CD4-positive, alpha-beta T cell treated with Interleukin-2 at 100 ng/mL for 4 hours (primary cell): ENCODE results near the gene FRMD1.
"Not testable (repeated sequence)": the region's sequence is repeated elsewhere in the genome, so short reads cannot be mapped to it uniquely, and the experiment has no call there.

Source experiments
- DNase-seq: peaks from one replicate; pipeline ENCODE4 v3.0.0-alpha.2; 2020; ENCODE audit warnings: low spot score

The FRMD1 gene

GRCh38 chr6:168078175-168078942, 653 bp downstream of the FRMD1 start:
- DNase-seq: no peak

DNA sequence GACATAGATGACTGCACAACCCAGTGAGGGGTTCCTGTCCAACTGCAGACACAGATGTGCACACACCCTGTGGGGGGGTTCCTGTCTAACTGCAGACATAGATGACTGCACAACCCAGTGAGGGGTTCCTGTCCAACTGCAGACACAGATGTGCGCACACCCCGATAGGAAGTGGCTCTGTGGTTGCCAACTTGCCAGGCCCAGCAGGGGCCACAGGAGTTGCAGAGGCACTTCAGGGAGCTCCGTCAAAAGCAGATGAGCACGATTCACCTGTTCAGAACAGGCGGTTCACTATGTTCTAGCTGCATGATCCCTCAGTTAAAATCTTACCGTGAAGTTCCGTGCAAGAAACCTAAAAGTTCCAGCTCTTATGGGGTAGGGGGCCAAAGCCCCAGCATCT, 1.6 kb downstream of the FRMD1 start:
- DNase-seq: not testable (repeated sequence)

DNA sequence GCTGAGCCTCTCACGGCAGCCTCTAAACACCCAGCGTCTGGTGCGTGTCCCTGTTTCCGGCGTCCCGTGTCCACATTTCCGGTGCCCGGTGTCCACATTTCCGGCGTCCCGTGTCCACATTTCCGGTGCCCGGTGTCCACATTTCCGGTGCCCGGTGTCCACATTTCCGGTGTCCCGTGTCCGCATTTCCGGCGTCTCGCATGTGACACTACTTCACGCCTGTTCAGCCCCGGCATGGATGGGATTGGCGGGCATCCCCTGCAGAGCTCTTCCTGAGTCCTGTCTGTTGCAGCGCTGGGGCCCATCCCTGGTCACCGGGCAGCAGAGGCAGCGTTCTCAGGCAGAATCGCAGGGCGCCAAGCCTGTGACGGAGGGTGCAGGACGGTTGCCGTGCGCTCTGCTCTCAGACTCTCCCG, 3.2 kb downstream of the FRMD1 start:
- DNase-seq: no peak

DNA sequence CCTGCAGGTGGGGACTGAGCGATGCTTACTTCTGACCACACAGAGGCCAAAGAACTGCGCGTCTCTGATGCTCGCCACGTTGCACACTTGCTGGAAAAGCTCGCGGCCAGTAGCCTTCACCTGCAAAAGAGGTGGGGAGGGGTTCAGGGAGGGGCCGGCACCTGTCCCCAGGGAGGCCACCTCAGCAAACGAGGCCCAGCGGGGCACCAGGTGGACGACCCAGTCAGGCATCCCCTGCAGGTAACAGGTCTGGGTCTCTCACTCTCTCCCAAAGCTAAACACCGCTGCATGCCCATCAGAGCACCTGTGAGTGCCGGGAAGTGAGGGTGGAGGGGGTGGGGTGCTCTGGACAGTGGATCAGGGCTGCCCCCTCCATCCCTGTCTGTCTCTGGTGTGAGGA, 3.8 kb downstream of the FRMD1 start:
- DNase-seq: no peak

- DNase-seq: no peak
These were observed 4.9 kb downstream of the FRMD1 start for GRCh38 chr6:168073937-168074730.

DNA sequence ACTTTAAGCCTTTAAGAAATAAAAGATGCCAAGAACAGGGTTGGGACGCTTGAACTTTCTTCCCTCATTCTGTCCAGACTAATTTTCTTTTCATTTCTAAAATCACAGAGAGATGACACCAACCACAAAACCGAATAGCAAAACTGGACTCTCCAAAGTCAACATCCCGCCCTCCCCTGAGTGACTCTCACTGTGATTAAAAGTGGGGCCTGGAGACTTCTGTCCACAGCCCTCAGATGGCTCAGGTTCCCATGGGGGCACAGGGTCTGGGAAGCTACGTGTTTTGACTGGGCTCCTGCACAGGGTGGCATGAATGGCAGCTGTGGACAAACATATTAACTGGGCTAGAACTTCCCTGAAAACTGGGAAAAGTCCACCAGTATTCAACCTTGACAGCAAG, 6.3 kb downstream of the FRMD1 start:
- DNase-seq: no peak

DNA sequence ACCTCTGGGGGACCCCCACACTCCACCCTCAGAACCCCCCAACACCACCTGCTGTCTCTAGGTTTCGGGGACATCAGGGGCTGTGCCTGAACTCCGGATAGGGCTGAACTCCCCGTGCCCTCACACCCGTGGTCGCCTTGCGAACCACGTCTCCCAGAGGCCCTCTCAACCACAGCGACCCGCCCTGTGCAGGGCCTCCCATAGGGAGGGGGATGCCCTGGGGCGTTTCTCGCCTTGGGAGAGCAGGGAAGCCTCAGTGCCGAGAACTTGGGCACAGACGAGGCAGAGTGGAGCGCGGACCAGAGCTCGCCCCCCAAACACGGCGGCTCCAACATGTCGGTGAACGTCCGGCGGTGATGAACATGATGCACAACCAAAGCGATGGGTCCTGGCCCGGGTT, 6.8 kb downstream of the FRMD1 start:
- no peak for DNase-seq

GRCh38 chr6:168071620-168072019, 7.4 kb downstream of the FRMD1 start:
- no peak for DNase-seq

DNA sequence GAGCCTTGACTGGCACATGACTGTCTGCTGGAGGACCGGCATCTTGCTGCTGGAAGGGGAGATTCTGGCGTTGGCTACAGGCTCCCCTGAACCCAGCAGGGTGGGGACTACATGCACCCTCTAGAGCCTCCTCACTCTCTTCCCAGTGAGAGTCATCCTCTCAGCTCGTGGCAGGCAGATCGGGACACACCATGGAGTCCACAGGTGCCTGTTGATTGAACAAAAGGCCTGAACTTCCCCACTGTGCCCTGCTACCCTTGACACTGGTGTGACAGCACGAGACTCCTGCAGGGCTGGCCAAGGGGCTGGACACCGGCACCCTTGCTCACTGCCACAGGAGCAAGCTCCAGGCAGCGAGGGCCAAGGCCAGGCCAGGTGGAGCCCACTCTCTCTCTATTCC, 8.2 kb downstream of the FRMD1 start:
- DNase-seq: no peak

- no peak for DNase-seq
These were observed 11.8 kb downstream of the FRMD1 start for GRCh38 chr6:168067081-168067759.

DNA sequence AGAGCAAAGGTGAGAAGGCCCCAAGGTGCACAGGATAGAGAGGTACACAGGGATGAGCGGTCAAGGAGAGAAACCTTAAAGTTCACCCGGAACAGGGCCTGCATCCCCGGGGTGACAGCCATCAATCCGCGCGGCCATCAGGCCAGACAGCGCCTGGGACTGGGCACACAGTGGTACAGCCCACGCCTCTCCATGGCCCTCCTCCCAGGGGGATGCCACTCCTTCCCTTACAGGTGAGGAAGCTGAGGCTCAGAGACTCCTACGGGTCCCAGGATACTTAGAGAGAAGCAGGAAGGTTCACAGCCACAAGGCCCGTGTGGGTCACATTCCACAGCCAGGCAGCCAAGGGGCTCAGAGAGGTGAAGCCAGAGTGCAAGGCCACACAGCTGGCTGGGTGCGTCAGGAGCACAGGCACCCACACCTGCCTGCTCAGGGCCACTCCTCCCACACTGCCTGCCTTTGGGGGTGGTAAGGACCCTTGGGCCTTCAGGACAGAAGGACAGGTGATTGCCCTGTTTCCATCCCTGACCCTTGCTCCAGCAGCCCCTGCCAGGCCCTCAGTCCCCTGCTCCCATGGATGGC, 14.7 kb downstream of the FRMD1 start:
- DNase-seq: no peak

GRCh38 chr6:168063431-168063830, 15.6 kb downstream of the FRMD1 start:
- no peak for DNase-seq

DNA sequence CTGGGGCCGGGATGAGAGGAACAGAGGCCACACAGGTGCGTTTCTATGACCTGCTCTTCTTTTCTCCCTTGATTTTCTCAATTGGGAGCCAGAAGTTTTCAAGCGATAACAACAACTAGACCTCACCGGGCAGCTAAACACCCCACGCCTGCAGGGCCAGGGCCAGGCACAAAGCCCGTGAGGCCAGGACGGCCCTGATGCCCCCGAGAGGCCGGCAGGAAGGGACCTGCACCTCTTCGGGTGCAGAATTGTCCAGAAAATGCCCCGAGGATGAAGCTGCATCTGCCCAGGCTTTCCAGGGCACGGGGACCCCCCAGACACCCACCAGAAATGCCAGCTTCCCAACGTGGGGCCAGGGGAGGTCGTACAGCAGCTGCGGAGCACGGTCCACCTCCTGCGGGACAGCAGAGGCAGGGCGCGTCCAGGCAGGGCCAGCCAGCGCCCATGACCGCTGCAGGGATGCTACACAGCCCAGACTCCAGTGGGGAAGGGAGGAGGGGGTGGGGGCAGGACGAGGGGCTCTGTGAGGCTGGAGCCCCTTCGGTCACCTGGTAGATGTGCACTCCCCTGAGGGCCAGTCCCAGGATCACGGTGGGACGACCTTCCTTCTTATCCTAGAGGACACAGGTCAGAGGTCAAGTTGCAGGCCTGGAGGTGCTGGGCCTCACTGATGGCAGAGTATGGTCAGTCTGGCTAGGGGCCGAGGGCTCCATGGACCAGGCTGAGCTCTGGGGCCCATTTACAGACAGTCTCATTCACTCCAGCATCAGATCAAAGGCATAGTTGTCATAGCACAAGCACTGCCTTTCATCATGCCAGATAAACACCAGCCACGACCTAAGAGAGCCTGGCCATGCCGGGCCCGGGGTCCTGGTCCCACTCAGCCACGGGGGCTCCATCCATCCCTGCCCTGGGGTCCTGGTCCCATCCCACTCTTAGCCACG, 16.4 kb downstream of the FRMD1 start:
- no peak for DNase-seq

DNA sequence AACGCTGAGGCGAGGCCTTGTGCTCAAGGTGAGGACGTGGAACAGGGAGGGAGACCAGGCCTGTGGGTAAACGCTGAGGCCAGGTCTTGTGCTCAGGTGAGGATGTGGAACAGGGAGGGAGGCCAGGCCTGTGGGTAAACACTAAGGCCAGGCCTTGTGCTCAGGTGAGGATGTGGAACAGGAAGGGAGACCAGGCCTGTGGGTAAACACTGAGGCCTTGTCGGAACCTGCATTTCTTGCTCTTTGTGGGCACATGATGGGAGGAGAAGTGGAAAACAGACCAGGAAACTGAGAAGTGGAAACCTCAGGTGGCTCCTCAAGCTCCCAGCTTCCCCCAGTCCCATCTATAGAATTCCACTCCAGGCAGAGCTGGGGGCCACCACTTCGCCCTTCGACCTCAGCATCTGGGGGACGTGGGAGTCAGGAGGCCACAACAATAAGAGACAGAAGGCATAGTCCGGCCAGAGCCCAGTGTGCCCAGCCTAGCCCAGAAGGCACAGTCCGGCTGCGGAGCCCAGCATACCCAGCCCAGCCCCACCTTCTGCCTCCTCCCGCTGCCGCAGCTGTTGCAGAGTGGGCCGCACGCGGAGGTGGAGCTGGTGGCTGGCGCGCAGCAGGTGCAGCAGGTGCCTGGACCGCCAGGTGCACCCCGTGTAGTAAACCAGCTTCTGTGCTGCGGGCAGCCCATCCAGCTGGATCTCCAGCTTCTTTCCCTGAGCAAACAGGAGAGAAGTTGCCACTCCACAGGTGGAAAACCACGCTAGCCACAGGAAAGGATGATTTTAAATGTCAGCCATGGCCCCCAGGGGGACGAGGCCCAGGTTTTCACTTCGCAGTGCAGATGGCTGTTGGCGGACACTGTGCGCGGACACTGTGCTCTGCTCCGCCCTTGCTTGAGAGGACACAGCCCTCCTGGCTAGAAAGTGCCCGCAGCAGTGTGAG, 17.5 kb downstream of the FRMD1 start:
- no peak for DNase-seq

DNA sequence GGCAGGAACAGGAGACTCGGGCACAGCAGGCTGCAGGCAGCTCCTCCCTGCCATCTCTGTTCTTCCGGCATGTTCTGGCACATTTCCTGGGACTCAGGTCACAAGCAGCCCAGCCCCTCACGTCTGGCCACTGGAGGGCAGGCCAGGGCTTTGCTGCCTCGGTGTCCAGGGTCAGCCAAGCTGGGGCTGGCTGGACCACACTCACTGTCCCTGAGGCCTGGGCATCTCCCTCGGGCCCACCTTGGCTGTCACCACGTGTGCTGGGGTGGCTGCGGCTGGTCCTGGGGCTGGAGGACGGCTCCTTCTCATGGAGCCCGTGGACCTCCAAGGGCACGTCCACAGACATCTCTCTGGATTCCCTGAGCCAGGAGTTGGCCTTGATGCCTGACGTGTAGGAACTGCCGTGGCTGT, 18.5 kb downstream of the FRMD1 start:
- DNase-seq: no peak

DNA sequence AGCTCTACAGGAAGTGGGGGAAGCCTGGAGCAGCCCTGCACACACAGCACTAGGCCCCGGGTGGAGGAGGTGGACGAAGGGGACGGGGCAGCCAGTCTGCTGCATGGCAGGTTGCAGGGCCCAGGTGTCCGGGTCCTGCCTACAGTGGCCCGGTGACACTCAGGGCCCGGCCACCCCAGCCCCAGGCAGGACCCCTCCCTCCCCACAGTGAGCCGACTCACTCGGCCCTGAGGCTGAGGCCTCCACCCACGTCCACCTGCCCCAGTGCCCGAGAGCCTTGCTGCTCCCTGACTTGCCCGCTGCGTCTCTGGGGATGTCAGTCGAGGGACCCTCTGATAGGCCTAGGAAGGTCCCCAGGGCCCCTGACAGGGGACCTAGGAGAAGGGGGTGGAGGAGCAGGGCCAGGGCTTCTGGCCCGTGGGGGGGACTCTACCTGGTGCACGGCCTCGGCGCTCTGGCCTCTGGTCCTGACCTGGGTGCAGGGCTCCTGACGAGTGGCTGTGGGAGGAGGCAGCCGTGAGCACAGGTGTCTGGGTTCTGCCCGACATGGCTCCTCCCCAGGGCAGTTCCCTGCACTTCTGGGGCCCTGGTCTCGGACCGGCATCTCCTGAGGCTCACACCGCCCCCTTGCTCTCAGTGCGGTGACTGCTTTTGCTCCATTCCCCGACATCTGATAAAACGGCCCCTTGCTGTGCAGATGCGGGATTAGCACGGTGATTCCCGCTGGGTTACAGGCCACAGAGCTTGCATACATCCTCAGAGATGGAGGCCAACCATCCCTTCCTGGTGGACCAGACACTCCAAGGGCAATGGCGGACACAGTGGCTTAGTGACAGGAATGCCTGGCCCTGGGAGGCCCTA, 20.1 kb downstream of the FRMD1 start:
- DNase-seq: no peak

- DNase-seq: no peak
These were observed 21.2 kb downstream of the FRMD1 start for GRCh38 chr6:168057836-168058235.

- no peak for DNase-seq
These were observed 22.0 kb downstream of the FRMD1 start for GRCh38 chr6:168056892-168057527.
